ENCODE results near the gene HHIPL1. TPM values are rescaled to one million over a fixed set of nuclear protein-coding genes. Genes with fewer than 3 reads are reported as not detected.
A peak's percentile ranks its signal among the peaks of the same experiment; 100 is the strongest.

Gene HHIPL1
- total and polyA plus RNA-seq, 2 of the 8 experiments (the other 6 are each of a cell fraction or from before 2014, with no cell fraction given) = 1.5 to 2.6 TPM

DNA sequence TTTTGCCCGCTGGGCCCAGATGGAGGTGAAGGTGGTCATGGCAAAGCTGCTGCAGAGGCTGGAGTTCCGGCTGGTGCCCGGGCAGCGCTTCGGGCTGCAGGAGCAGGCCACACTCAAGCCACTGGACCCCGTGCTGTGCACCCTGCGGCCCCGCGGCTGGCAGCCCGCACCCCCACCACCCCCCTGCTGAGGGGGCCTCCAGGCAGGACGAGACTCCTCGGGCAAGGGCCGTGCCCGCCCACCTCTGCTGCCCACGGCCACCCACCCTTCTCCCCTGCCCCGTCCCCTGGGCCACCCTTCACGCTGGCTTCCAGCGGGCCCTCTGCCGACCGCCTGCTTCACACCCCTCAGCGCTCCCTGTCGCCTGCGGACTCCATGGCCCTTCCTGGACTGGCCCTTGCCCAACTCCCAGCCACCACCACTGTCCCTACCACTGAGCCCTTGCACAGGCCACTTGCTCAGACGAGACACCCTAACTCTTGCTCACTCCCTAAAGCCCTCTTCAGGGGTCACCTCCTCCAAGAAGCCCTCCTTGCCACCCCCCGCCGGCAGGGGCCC lies 81.7 kb downstream of the HHIPL1 start:
- Histone ChIP-seq H3K14ac (ENCODE audit: insufficient read length) (no peak overlapping the region), H2BK5ac (ENCODE audit: low read depth, low read length) (no peak overlapping the region), H4K8ac (ENCODE audit: extremely low read depth, insufficient read depth, low read length) (no peak overlapping the region; the same call in 1 of the 2 replicates), H3K23me2 (ENCODE audit: low read depth, low read length) (no peaks in the 10 kb centered on the region; the same call in 1 of the 2 replicates), H3K27me3 (replicated peaks in 1 of 4; ENCODE audit: control insufficient read depth in 3 of 4, extremely low read depth in 1 of 4, insufficient read depth in 3 of 4, low read length in 3 of 4) (0 out of 7 replicates have a peak, but pooled peaks cover 0 to 3% (median 0%) of the 10 kb centered on the region in 4 experiments), H2AK5ac (ENCODE audit: low read depth, low read length) (no peak overlapping the region), H3K27ac (ENCODE audit: low read depth, low read length) (no peak overlapping the region), H4K91ac (replicated peaks; ENCODE audit: insufficient read length, low read length) (no peak overlapping the region), H3K23ac (ENCODE audit: insufficient read length) (no peak overlapping the region), H3K56ac (replicated peaks; ENCODE audit: insufficient read length, low read depth, low read length) (no peak overlapping the region), H3K4ac (replicated peaks; ENCODE audit: insufficient read length, low read depth, low read length) (no peak overlapping the region), H3K4me2 (ENCODE audit: insufficient read depth in 1 of 2, low read depth in 2 of 2, low read length in 2 of 2) (no peak overlapping the region), H3K4me3 (ENCODE audit: extremely low read depth in 1 of 4, insufficient read depth in 2 of 4, low read depth in 3 of 4, low read length in 4 of 4) (no peak overlapping the region), H3K79me2 (ENCODE audit: control insufficient read depth in 1 of 2, insufficient read depth in 2 of 2, low read length in 2 of 2) (no peaks in the 10 kb centered on the region), H2AFZ (ENCODE audit: low read length) (no peak overlapping the region), H2BK12ac (ENCODE audit: low read depth, low read length) (no peak overlapping the region), H3K79me1 (ENCODE audit: low read depth, low read length) (no peaks in the 10 kb centered on the region), H3K9me3 (ENCODE audit: insufficient read depth in 2 of 2, low read depth in 1 of 2, low read length in 1 of 2) (no peaks in the 10 kb centered on the region), H2BK20ac (ENCODE audit: low read length) (no peak overlapping the region), H3K18ac (ENCODE audit: extremely low read depth, low read length) (no peak overlapping the region), H3K36me3 (ENCODE audit: control insufficient read depth in 2 of 4, insufficient read depth in 4 of 4, low read length in 3 of 4) (no peaks in the 10 kb centered on the region), H2BK15ac (ENCODE audit: low read length) (no peak overlapping the region), H3K9ac (replicated peaks in 1 of 4; ENCODE audit: extremely low read depth in 1 of 4, low read depth in 3 of 4, low read length in 3 of 4) (no peak overlapping the region), H4K5ac (ENCODE audit: insufficient read length, low read depth, low read length) (no peak overlapping the region), H3K4me1 (replicated peaks in 1 of 4; ENCODE audit: control insufficient read depth in 3 of 4, insufficient read depth in 4 of 4, low read length in 3 of 4) (peaks cover 0 to 12% (median 7%) of the 10 kb centered on the region in 4 experiments; a peak in 5 of 7 replicates), H2BK120ac (replicated peaks; ENCODE audit: low read depth, low read length) (no peak overlapping the region), H4K20me1 (replicated peaks in 1 of 2; ENCODE audit: control insufficient read depth in 1 of 2, insufficient read depth in 2 of 2, low read length in 2 of 2) (peaks cover 0 to 1% of the 10 kb centered on the region in 2 experiments)
- ChIA-PET POLR2A (ENCODE audit: partially characterized antibody) (no interaction called here), CTCF (ENCODE audit: partially characterized antibody) (interaction anchor here (0.7 to 18.9 kb wide), 6 partner anchors 21 to 346 kb away, joined by 3 to 237 read pairs (median 4); no protein-coding TSS in a partner anchor)
- peak in 1 of 2 experiments; percentile 46 for DNase-seq (ENCODE audit: low read depth in 1 of 2, low spot score in 2 of 2)
- 86% methylated on average over 20 of the region's 26 CpGs; no CpG with 5 or more reads in 1 of the 2 experiments for WGBS, 2 experiments (ENCODE audit: extremely low coverage in 1 of 2, insufficient coverage in 1 of 2, insufficient read length in 1 of 2, insufficient replicate concordance in 2 of 2, low coverage in 1 of 2, low lambda C conversion rate in 2 of 2, missing lambda C conversion rate in 1 of 2)
- no peak for FAIRE-seq
- TF ChIP-seq POU5F1 (IDR thresholded peaks at IDR 0.05; ENCODE audit: low read depth, low read length) (no peak), SIRT6 (IDR thresholded peaks at IDR 0.05; ENCODE audit: low read length) (no peak), BACH1 (IDR thresholded peaks at IDR 0.05; ENCODE audit: low read length) (no peak), KDM4A (IDR thresholded peaks at IDR 0.05; ENCODE audit: low read depth, low read length, severe bottlenecking) (no peak), KDM5A (IDR thresholded peaks at IDR 0.05; ENCODE audit: low read length) (no peak), CHD2 (IDR thresholded peaks at IDR 0.05; ENCODE audit: low read length) (no peak), POLR2AphosphoS5 (IDR thresholded peaks at IDR 0.05; ENCODE audit: low read depth, low read length) (no peak), SUZ12 (IDR thresholded peaks at IDR 0.05; ENCODE audit: low read length) (no peak), BCL11A (IDR thresholded peaks at IDR 0.05; ENCODE audit: low read depth in 2 of 2, low read length in 2 of 2) (no peak), YY1 (IDR thresholded peaks at IDR 0.05; ENCODE audit: low read depth, low read length) (no peak), EP300 (IDR thresholded peaks at IDR 0.05; ENCODE audit: borderline replicate concordance in 1 of 2, low read depth in 2 of 2, low read length in 2 of 2) (no peak), RFX5 (IDR thresholded peaks at IDR 0.05; ENCODE audit: borderline replicate concordance, low read depth, low read length) (no peak), TCF12 (IDR thresholded peaks at IDR 0.05; ENCODE audit: low read depth, low read length) (no peak)
- TF ChIP-seq, protein P1, sequence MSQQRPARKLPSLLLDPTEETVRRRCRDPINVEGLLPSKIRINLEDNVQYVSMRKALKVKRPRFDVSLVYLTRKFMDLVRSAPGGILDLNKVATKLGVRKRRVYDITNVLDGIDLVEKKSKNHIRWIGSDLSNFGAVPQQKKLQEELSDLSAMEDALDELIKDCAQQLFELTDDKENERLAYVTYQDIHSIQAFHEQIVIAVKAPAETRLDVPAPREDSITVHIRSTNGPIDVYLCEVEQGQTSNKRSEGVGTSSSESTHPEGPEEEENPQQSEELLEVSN (IDR thresholded peaks at IDR 0.05) = no peak

Measured in H1 (cell line).